Measurements from ENCODE around the gene TPPP3. TPM values are rescaled to one million over a fixed set of nuclear protein-coding genes. Genes with fewer than 3 reads are reported as not detected.

The TPPP3 gene
- total RNA-seq, 1 donor from 2014 or later = 123 TPM

- intact Hi-C loops (cut with DNase I) = no loop called here
- DNase-seq = peak; percentile 61
- H3K4me1 ChIP-seq = peaks cover 82% of the 10 kb centered on the region
Measured at GRCh38 chr16:67394155-67395104, 1.1 kb upstream of the TPPP3 start.

GRCh38 chr16:67393788-67394154 is 473 bp upstream of the TPPP3 start:
- peak overlapping the region; percentile 76 for H3K27ac ChIP-seq
- no peaks in the 10 kb centered on the region for H3K9me3 ChIP-seq
- intact Hi-C loops (cut with DNase I) = no loop called here
- H3K27me3 ChIP-seq (ENCODE audit: low read depth) = peaks cover 7% of the 10 kb centered on the region
- TF ChIP-seq CTCF (IDR thresholded peaks at IDR 0.05) = no peak
- peak overlapping the region; percentile 58 for H3K4me3 ChIP-seq
- peaks cover 78% of the 10 kb centered on the region for H3K4me1 ChIP-seq
- DNase-seq (peak; percentile 39), ATAC-seq (no peak)
- no peaks in the 10 kb centered on the region for H3K36me3 ChIP-seq

More at GRCh38 chr16:67394155-67395104, 1.1 kb upstream of the TPPP3 start:
- no peak for ATAC-seq
- H3K9me3 ChIP-seq = no peaks in the 10 kb centered on the region
- H3K4me3 ChIP-seq = peak overlapping the region; percentile 58
- H3K27ac ChIP-seq = peak overlapping the region; percentile 76
- peaks cover 7% of the 10 kb centered on the region for H3K27me3 ChIP-seq (ENCODE audit: low read depth)
- TF ChIP-seq CTCF (IDR thresholded peaks at IDR 0.05) = no peak
- no peaks in the 10 kb centered on the region for H3K36me3 ChIP-seq

- Histone ChIP-seq H3K4me1 (peaks cover 75% of the 10 kb centered on the region), H3K36me3 (no peaks in the 10 kb centered on the region), H3K27me3 (ENCODE audit: low read depth) (peaks cover 7% of the 10 kb centered on the region), H3K9me3 (no peaks in the 10 kb centered on the region), H3K27ac (peak overlapping the region; percentile 76), H3K4me3 (peak overlapping the region; percentile 58)
- DNase-seq = no peak
- no peak for ATAC-seq
- intact Hi-C loops (cut with DNase I) = no loop called here
- TF ChIP-seq CTCF (IDR thresholded peaks at IDR 0.05) = no peak
Measured at GRCh38 chr16:67392301-67393059, 818 bp downstream of the TPPP3 start.

- H3K27ac ChIP-seq = peak overlapping the region; percentile 76
- peak overlapping the region; percentile 58 for H3K4me3 ChIP-seq
- no peaks in the 10 kb centered on the region for H3K36me3 ChIP-seq
- no peaks in the 10 kb centered on the region for H3K9me3 ChIP-seq
- ATAC-seq (no peak), DNase-seq (peak; percentile 57)
- TF ChIP-seq CTCF (IDR thresholded peaks at IDR 0.05) = no peak
- intact Hi-C loops (cut with DNase I) = no loop called here
- peaks cover 67% of the 10 kb centered on the region for H3K4me1 ChIP-seq
- peaks cover 7% of the 10 kb centered on the region for H3K27me3 ChIP-seq (ENCODE audit: low read depth)
Measured at GRCh38 chr16:67391424-67392300, 1.6 kb downstream of the TPPP3 start.

All from lower lobe of right lung (tissue), 2 donors.